ENCODE measurements around the gene CX3CR1. TPM values are rescaled to one million over a fixed set of nuclear protein-coding genes. Genes with fewer than 3 reads are reported as not detected.
A peak's percentile ranks its signal among the peaks of the same experiment; 100 is the strongest.

The CX3CR1 gene
- total RNA-seq, 1 donor from 2014 or later = not detected

- H3K36me3 Mint-ChIP-seq (ENCODE audit: insufficient read depth) = no peaks in the 10 kb centered on the region
- DNase-seq (ENCODE audit: low spot score, unreplicated experiment) = no peak
- TF ChIP-seq CTCF (IDR thresholded peaks at IDR 0.05; ENCODE audit: unreplicated experiment) = no peak
- H3K4me3 Mint-ChIP-seq (ENCODE audit: low read depth) = no peak overlapping the region
- peaks cover 5% of the 10 kb centered on the region for H3K27me3 Mint-ChIP-seq
- H3K9me3 Mint-ChIP-seq (ENCODE audit: low read depth) = no peaks in the 10 kb centered on the region
- H3K27ac Mint-ChIP-seq = no peak overlapping the region
- no peaks in the 10 kb centered on the region for H3K4me1 Mint-ChIP-seq (ENCODE audit: low read depth)
Measured at GRCh38 chr3:39219702-39220101, 60.1 kb downstream of the CX3CR1 start.

GRCh38 chr3:39216176-39216790 lies 63.6 kb downstream of the CX3CR1 start:
- no peak for DNase-seq (ENCODE audit: low spot score, unreplicated experiment)
- no peak for TF ChIP-seq CTCF (IDR thresholded peaks at IDR 0.05; ENCODE audit: unreplicated experiment)
- Mint-ChIP-seq H3K27ac (no peak overlapping the region), H3K27me3 (peaks cover 5% of the 10 kb centered on the region), H3K4me1 (ENCODE audit: low read depth) (no peaks in the 10 kb centered on the region), H3K9me3 (ENCODE audit: low read depth) (no peaks in the 10 kb centered on the region), H3K4me3 (ENCODE audit: low read depth) (no peak overlapping the region), H3K36me3 (ENCODE audit: insufficient read depth) (no peaks in the 10 kb centered on the region)

- H3K4me1 Mint-ChIP-seq (ENCODE audit: low read depth) = no peaks in the 10 kb centered on the region
Measured at GRCh38 chr3:39213613-39214012, 66.2 kb downstream of the CX3CR1 start.

More at GRCh38 chr3:39213613-39214012, 66.2 kb downstream of the CX3CR1 start:
- no peak for DNase-seq (ENCODE audit: low spot score, unreplicated experiment)
- TF ChIP-seq CTCF (IDR thresholded peaks at IDR 0.05; ENCODE audit: unreplicated experiment) = no peak
- Mint-ChIP-seq H3K27me3 (peaks cover 5% of the 10 kb centered on the region), H3K9me3 (ENCODE audit: low read depth) (no peaks in the 10 kb centered on the region), H3K4me3 (ENCODE audit: low read depth) (no peak overlapping the region), H3K36me3 (ENCODE audit: insufficient read depth) (no peaks in the 10 kb centered on the region), H3K27ac (peak overlapping the region; percentile 77)

Other genes starting within 250 kb of the CX3CR1 start
- 1.5 and 1.6 TPM in 2 replicates for gene SCN11A, start 228.1 kb downstream of the CX3CR1 start, total RNA-seq
- 69.7 and 78.3 TPM in 2 replicates for gene WDR48, start 228.0 kb downstream of the CX3CR1 start, total RNA-seq
- gene GORASP1, start 172.4 kb downstream of the CX3CR1 start, total RNA-seq = 64.3 and 72.8 TPM in 2 replicates
- gene TTC21A, start 172.4 kb downstream of the CX3CR1 start, total RNA-seq = 16.1 and 17.2 TPM in 2 replicates
- 6.6 and 6.7 TPM in 2 replicates for gene CSRNP1, start 126.4 kb downstream of the CX3CR1 start, total RNA-seq
- 0.16 TPM in 1 of 2 replicates, not detected in the other for gene XIRP1, start 87.4 kb downstream of the CX3CR1 start, total RNA-seq
- gene CCR8, start 49.7 kb upstream of the CX3CR1 start, total RNA-seq = not detected in 2 replicates
- 34.6 and 38.0 TPM in 2 replicates for gene SLC25A38, start 103.3 kb upstream of the CX3CR1 start, total RNA-seq
- 1,289 and 1,295 TPM in 2 replicates for gene RPSA, start 126.7 kb upstream of the CX3CR1 start, total RNA-seq
- gene MOBP, start 187.6 kb upstream of the CX3CR1 start, total RNA-seq = not detected in 2 replicates